Caco-2 (cell line): ENCODE measurements around the gene EXOC6B. TPM values are rescaled to one million over a fixed set of nuclear protein-coding genes. Genes with fewer than 3 reads are reported as not detected.

Experiments used
- BruUV-seq: library from RNA; stranded (reverse); fragments of 400-500 nt; replicated peaks from 2 replicates; lab custom pipeline; 2021; lab: Mats Ljungman, UMichigan
- CTCF ChIA-PET: fragments of 300-600 bp; sonication (Branson Sonifier 250); formaldehyde crosslinking; loops from one replicate; lab custom pipeline; 2022; ENCODE audit warnings: antibody characterized with exemption; lab: Charles Lee
- POLR2A ChIA-PET: fragments of 300-600 bp; sonication (Branson Sonifier 250); formaldehyde crosslinking; loops from one replicate; lab custom pipeline; 2022; ENCODE audit warnings: antibody characterized with exemption; lab: Charles Lee
- DNase-seq, 2 experiments: peaks; one replicate each; pipeline versions ENCODE4 v3.0.0 to v3.0.0-alpha.2; 2020 to 2022
- H3K27me3 ChIP-seq: replicated peaks from 2 replicates; pipeline ENCODE4 v1.6.0; 2011; ENCODE audit warnings: low read length; ENCODE audit not compliant: control insufficient read depth, insufficient read depth
- H3K36me3 ChIP-seq: 2 replicates; pipeline ENCODE4 v1.5.1; 2011; ENCODE audit warnings: low read length; ENCODE audit not compliant: control insufficient read depth, insufficient read depth
- H3K4me1 ChIP-seq: fragments of 250-450 bp; sonication (Bioruptor Pico); 2 replicates; pipeline ENCODE4 v1.5.1; 2020; ENCODE audit warnings: mild to moderate bottlenecking
- H3K4me3 ChIP-seq: 2 replicates; pipeline ENCODE4 v1.5.1; 2011; ENCODE audit warnings: low read depth, mild to moderate bottlenecking, control low read depth, low read length
- H3K9me3 ChIP-seq: fragments of 250-450 bp; sonication (Bioruptor Pico); 2 replicates; pipeline ENCODE4 v1.5.1; 2020; ENCODE audit warnings: mild to moderate bottlenecking, moderate library complexity
- H3K27ac Mint-ChIP-seq: one replicate; pipeline ENCODE4 v1.8.0; 2022; ENCODE audit warnings: mixed read lengths; ENCODE audit not compliant: unreplicated experiment
- H3K27me3 Mint-ChIP-seq: one replicate; pipeline ENCODE4 v1.8.0; 2022; ENCODE audit warnings: mixed read lengths; ENCODE audit not compliant: insufficient read depth, unreplicated experiment
- H3K36me3 Mint-ChIP-seq: one replicate; pipeline ENCODE4 v1.8.0; 2022; ENCODE audit warnings: mild to moderate bottlenecking, mixed read lengths; ENCODE audit not compliant: insufficient read depth, unreplicated experiment
- H3K4me1 Mint-ChIP-seq: one replicate; pipeline ENCODE4 v1.8.0; 2022; ENCODE audit warnings: low read depth, mixed read lengths; ENCODE audit not compliant: unreplicated experiment
- H3K4me3 Mint-ChIP-seq: one replicate; pipeline ENCODE4 v1.8.0; 2022; ENCODE audit warnings: mild to moderate bottlenecking, moderate library complexity, mixed read lengths; ENCODE audit not compliant: unreplicated experiment
- H3K9me3 Mint-ChIP-seq: one replicate; pipeline ENCODE4 v1.8.0; 2022; ENCODE audit warnings: mixed read lengths; ENCODE audit not compliant: unreplicated experiment
- intact Hi-C: fragments of 100-400 bp; cut with micrococcal nuclease; formaldehyde crosslinking; loops from one replicate; pipeline ENCODE4 v1.10.0; 2022; ENCODE audit not compliant: unreplicated experiment
- total RNA-seq: library from RNA; stranded (reverse); gene quantifications from 2 replicates; pipeline ENCODE4 v1.2.3, GENCODE V29; 2022
- TF ChIP-seq, protein P1 (sequence below), 2 experiments: fragments of 200-600 bp in 1 of 2; IDR thresholded peaks; 1 replicate in 1 of 2; 2 replicates in 1 of 2; pipeline versions ENCODE4 v1.5.1 to v1.8.0; 2011 to 2022; ENCODE audit warnings: antibody characterized with exemption in 1 of 2, control low read depth in 1 of 2, inconsistent platforms in 1 of 2, low read depth in 1 of 2, low read length in 1 of 2, mild to moderate bottlenecking in 1 of 2, moderate library complexity in 1 of 2; ENCODE audit not compliant: insufficient read depth in 1 of 2, severe bottlenecking in 1 of 2, unreplicated experiment in 1 of 2

Gene EXOC6B
- total RNA-seq, 1 experiment from 2014 or later = 36.1 TPM

DNA sequence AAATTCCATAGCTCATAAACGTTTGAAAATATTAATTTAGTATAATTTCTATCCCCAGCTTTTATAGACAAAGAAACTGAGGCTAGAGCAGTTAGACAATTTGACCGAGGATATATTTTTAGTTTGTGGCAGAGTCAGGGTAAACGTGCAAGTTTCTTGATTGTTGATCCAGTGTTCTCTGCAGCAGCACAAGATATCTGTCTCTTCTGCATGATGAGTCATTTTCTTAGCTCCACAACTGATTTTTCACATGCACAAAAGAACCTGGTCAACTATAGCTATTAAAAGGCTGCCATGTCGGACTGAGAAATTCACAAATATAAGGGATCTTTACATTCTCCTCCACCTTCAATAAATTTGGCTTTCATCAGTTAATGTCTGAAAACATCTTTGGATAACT, 534.8 kb downstream of the EXOC6B start:
- DNase-seq = no peak
- no peaks in the 10 kb centered on the region for H3K4me1 Mint-ChIP-seq
- Histone ChIP-seq H3K4me3 (no peak overlapping the region), H3K27me3 (no peaks in the 10 kb centered on the region), H3K36me3 (no peaks in the 10 kb centered on the region), H3K4me1 (no peaks in the 10 kb centered on the region), H3K9me3 (no peaks in the 10 kb centered on the region)
- no TSS peak for BruUV-seq
- POLR2A ChIA-PET = interaction anchor here (0.7 kb wide), 1 partner anchor 493 kb away, joined by 3 read pairs; no protein-coding TSS in a partner anchor
- H3K36me3 Mint-ChIP-seq = no peaks in the 10 kb centered on the region
- intact Hi-C loops = no loop called here
- TF ChIP-seq, protein P1, sequence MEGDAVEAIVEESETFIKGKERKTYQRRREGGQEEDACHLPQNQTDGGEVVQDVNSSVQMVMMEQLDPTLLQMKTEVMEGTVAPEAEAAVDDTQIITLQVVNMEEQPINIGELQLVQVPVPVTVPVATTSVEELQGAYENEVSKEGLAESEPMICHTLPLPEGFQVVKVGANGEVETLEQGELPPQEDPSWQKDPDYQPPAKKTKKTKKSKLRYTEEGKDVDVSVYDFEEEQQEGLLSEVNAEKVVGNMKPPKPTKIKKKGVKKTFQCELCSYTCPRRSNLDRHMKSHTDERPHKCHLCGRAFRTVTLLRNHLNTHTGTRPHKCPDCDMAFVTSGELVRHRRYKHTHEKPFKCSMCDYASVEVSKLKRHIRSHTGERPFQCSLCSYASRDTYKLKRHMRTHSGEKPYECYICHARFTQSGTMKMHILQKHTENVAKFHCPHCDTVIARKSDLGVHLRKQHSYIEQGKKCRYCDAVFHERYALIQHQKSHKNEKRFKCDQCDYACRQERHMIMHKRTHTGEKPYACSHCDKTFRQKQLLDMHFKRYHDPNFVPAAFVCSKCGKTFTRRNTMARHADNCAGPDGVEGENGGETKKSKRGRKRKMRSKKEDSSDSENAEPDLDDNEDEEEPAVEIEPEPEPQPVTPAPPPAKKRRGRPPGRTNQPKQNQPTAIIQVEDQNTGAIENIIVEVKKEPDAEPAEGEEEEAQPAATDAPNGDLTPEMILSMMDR (IDR thresholded peaks at IDR 0.05; ENCODE audit: insufficient read depth in 1 of 2, low read depth in 1 of 2, low read length in 1 of 2, severe bottlenecking in 1 of 2, unreplicated experiment in 1 of 2) = no peak
- CTCF ChIA-PET = no interaction called here
- H3K27me3 Mint-ChIP-seq = no peaks in the 10 kb centered on the region
- no peak overlapping the region for H3K27ac Mint-ChIP-seq
- H3K9me3 Mint-ChIP-seq = no peaks in the 10 kb centered on the region
- H3K4me3 Mint-ChIP-seq = no peak overlapping the region

DNA sequence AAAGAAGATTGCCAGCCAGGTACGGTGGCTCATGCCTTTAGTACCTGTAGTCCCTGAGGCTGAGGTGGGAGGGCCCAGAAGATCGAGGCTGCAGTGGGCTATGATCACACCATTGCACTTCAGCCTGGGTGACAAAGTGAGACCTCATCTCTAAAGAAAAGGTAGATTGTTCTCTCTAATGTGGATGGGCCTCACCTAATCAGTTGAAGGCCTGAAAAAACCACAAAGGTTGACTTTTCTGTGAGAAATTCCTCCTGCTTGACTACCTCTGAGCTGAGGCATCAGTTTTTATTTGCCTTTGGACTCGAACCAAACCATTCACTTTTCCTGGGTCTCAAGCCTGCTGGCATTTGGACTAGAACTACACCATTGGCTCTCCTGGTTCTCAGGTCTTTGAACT, 536.1 kb downstream of the EXOC6B start:
- ChIA-PET POLR2A (no interaction called here), CTCF (no interaction called here)
- Histone ChIP-seq H3K4me1 (no peaks in the 10 kb centered on the region), H3K9me3 (no peaks in the 10 kb centered on the region), H3K36me3 (no peaks in the 10 kb centered on the region), H3K27me3 (no peaks in the 10 kb centered on the region), H3K4me3 (no peak overlapping the region)
- TF ChIP-seq, protein P1 (IDR thresholded peaks at IDR 0.05; ENCODE audit: insufficient read depth in 1 of 2, low read depth in 1 of 2, low read length in 1 of 2, severe bottlenecking in 1 of 2, unreplicated experiment in 1 of 2) = no peak
- Mint-ChIP-seq H3K27ac (no peak overlapping the region), H3K9me3 (no peaks in the 10 kb centered on the region), H3K4me3 (no peak overlapping the region), H3K4me1 (no peaks in the 10 kb centered on the region), H3K27me3 (no peaks in the 10 kb centered on the region), H3K36me3 (no peaks in the 10 kb centered on the region)
- intact Hi-C loops = no loop called here
- DNase-seq = no peak
- BruUV-seq = no TSS peak

- H3K9me3 Mint-ChIP-seq = no peaks in the 10 kb centered on the region
- ChIA-PET POLR2A (no interaction called here), CTCF (no interaction called here)
- no peak overlapping the region for H3K27ac Mint-ChIP-seq
- TF ChIP-seq, protein P1 (IDR thresholded peaks at IDR 0.05; ENCODE audit: insufficient read depth in 1 of 2, low read depth in 1 of 2, low read length in 1 of 2, severe bottlenecking in 1 of 2, unreplicated experiment in 1 of 2) = no peak
- no peak overlapping the region for H3K4me3 ChIP-seq
- intact Hi-C loops = no loop called here
- H3K27me3 Mint-ChIP-seq = no peaks in the 10 kb centered on the region
- no TSS peak for BruUV-seq
- H3K4me1 ChIP-seq = no peaks in the 10 kb centered on the region
- DNase-seq = no peak
- no peaks in the 10 kb centered on the region for H3K36me3 ChIP-seq
- no peaks in the 10 kb centered on the region for H3K27me3 ChIP-seq
- no peaks in the 10 kb centered on the region for H3K4me1 Mint-ChIP-seq
- H3K36me3 Mint-ChIP-seq = no peaks in the 10 kb centered on the region
- H3K4me3 Mint-ChIP-seq = no peak overlapping the region
- no peaks in the 10 kb centered on the region for H3K9me3 ChIP-seq
Measured at GRCh38 chr2:72289283-72289682, 536.5 kb downstream of the EXOC6B start.
